Measurements from ENCODE around the gene FRMD7.

Gene FRMD7

GRCh38 chrX:132119821-132120515 lies 7.9 kb downstream of the FRMD7 start:
- no peaks in the 10 kb centered on the region for H3K27me3 ChIP-seq (ENCODE audit: insufficient read depth, poor library complexity, severe bottlenecking)
- DNase-seq (ENCODE audit: low read depth in 1 of 2, low spot score in 1 of 2), result no peak
- H3K27ac ChIP-seq (replicated peaks), result no peak overlapping the region
- TF ChIP-seq GABPA (IDR thresholded peaks at IDR 0.05; ENCODE audit: low read depth) (no peak), POLR2AphosphoS5 (IDR thresholded peaks at IDR 0.05; ENCODE audit: low read depth) (no peak), SPI1 (IDR thresholded peaks at IDR 0.05; ENCODE audit: borderline replicate concordance, low read depth) (no peak)
- TF ChIP-seq, protein P1, sequence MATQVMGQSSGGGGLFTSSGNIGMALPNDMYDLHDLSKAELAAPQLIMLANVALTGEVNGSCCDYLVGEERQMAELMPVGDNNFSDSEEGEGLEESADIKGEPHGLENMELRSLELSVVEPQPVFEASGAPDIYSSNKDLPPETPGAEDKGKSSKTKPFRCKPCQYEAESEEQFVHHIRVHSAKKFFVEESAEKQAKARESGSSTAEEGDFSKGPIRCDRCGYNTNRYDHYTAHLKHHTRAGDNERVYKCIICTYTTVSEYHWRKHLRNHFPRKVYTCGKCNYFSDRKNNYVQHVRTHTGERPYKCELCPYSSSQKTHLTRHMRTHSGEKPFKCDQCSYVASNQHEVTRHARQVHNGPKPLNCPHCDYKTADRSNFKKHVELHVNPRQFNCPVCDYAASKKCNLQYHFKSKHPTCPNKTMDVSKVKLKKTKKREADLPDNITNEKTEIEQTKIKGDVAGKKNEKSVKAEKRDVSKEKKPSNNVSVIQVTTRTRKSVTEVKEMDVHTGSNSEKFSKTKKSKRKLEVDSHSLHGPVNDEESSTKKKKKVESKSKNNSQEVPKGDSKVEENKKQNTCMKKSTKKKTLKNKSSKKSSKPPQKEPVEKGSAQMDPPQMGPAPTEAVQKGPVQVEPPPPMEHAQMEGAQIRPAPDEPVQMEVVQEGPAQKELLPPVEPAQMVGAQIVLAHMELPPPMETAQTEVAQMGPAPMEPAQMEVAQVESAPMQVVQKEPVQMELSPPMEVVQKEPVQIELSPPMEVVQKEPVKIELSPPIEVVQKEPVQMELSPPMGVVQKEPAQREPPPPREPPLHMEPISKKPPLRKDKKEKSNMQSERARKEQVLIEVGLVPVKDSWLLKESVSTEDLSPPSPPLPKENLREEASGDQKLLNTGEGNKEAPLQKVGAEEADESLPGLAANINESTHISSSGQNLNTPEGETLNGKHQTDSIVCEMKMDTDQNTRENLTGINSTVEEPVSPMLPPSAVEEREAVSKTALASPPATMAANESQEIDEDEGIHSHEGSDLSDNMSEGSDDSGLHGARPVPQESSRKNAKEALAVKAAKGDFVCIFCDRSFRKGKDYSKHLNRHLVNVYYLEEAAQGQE (IDR thresholded peaks at IDR 0.05; ENCODE audit: insufficient replicate concordance, low read depth), result no peak
- TF ChIP-seq, protein P2, sequence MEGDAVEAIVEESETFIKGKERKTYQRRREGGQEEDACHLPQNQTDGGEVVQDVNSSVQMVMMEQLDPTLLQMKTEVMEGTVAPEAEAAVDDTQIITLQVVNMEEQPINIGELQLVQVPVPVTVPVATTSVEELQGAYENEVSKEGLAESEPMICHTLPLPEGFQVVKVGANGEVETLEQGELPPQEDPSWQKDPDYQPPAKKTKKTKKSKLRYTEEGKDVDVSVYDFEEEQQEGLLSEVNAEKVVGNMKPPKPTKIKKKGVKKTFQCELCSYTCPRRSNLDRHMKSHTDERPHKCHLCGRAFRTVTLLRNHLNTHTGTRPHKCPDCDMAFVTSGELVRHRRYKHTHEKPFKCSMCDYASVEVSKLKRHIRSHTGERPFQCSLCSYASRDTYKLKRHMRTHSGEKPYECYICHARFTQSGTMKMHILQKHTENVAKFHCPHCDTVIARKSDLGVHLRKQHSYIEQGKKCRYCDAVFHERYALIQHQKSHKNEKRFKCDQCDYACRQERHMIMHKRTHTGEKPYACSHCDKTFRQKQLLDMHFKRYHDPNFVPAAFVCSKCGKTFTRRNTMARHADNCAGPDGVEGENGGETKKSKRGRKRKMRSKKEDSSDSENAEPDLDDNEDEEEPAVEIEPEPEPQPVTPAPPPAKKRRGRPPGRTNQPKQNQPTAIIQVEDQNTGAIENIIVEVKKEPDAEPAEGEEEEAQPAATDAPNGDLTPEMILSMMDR (IDR thresholded peaks at IDR 0.05; ENCODE audit: insufficient read depth, low read length), result no peak
- no peak overlapping the region for H3K4me3 ChIP-seq (replicated peaks; ENCODE audit: insufficient read depth, low read length)

GRCh38 chrX:132119283-132119682 lies 8.5 kb downstream of the FRMD7 start:
- H3K4me3 ChIP-seq (replicated peaks; ENCODE audit: insufficient read depth, low read length), result no peak overlapping the region
- H3K27ac ChIP-seq (replicated peaks), result no peak overlapping the region
- DNase-seq (ENCODE audit: low read depth in 1 of 2, low spot score in 1 of 2), result no peak

GRCh38 chrX:132118358-132118757 lies 9.5 kb downstream of the FRMD7 start:
- Histone ChIP-seq H3K27me3 (ENCODE audit: insufficient read depth, poor library complexity, severe bottlenecking) (no peaks in the 10 kb centered on the region), H3K4me3 (replicated peaks; ENCODE audit: insufficient read depth, low read length) (no peak overlapping the region), H3K27ac (replicated peaks) (no peak overlapping the region)
- TF ChIP-seq, protein P1 (IDR thresholded peaks at IDR 0.05; ENCODE audit: insufficient replicate concordance, low read depth), result no peak
- TF ChIP-seq POLR2AphosphoS5 (IDR thresholded peaks at IDR 0.05; ENCODE audit: low read depth), result no peak
- TF ChIP-seq, protein P2 (IDR thresholded peaks at IDR 0.05; ENCODE audit: insufficient read depth, low read length), result no peak
- TF ChIP-seq SPI1 (IDR thresholded peaks at IDR 0.05; ENCODE audit: borderline replicate concordance, low read depth), result no peak
- TF ChIP-seq GABPA (IDR thresholded peaks at IDR 0.05; ENCODE audit: low read depth), result no peak
- DNase-seq (ENCODE audit: low read depth in 1 of 2, low spot score in 1 of 2), result no peak

More at GRCh38 chrX:132119283-132119682, 8.5 kb downstream of the FRMD7 start:
- TF ChIP-seq SPI1 (IDR thresholded peaks at IDR 0.05; ENCODE audit: borderline replicate concordance, low read depth) (no peak), POLR2AphosphoS5 (IDR thresholded peaks at IDR 0.05; ENCODE audit: low read depth) (no peak), GABPA (IDR thresholded peaks at IDR 0.05; ENCODE audit: low read depth) (no peak)
- TF ChIP-seq, protein P2 (IDR thresholded peaks at IDR 0.05; ENCODE audit: insufficient read depth, low read length), result no peak
- TF ChIP-seq, protein P1 (IDR thresholded peaks at IDR 0.05; ENCODE audit: insufficient replicate concordance, low read depth), result no peak
- no peaks in the 10 kb centered on the region for H3K27me3 ChIP-seq (ENCODE audit: insufficient read depth, poor library complexity, severe bottlenecking)
